T-cell (primary cell): Measurements from ENCODE around the gene OR8J3. TPM values are rescaled to one million over a fixed set of nuclear protein-coding genes. Genes with fewer than 3 reads are reported as not detected.

Experiments used
- ATAC-seq, 4 experiments: fragments of 200-7000 bp in 3 of 4; fragments of 150-1000 bp in 1 of 4; cut with Tn5 transposase; replicated peaks in 1 of 4; 1 replicate in 3 of 4; 2 replicates in 1 of 4; pipeline ENCODE4 v1.10.0; 2021; ENCODE audit warnings: moderate library complexity in 3 of 4, mild to moderate bottlenecking in 2 of 4, moderate number of reproducible peaks in 1 of 4
- CTCF ChIA-PET, 2 donors: fragments of 300-600 bp; sonication (Branson Sonifier 250); formaldehyde crosslinking; loops; one replicate each; lab custom pipeline; 2022; ENCODE audit warnings: antibody characterized with exemption in 2 of 2; lab: Charles Lee
- POLR2A ChIA-PET, 2 donors: fragments of 300-600 bp; sonication (Branson Sonifier 250); formaldehyde crosslinking; loops; one replicate each; lab custom pipeline; 2022; ENCODE audit warnings: antibody characterized with exemption in 2 of 2; lab: Charles Lee
- DNase-seq, 35 experiments: peaks; one replicate each; pipeline versions ENCODE4 v3.0.0 to v3.0.0-alpha.2; 2013 to 2023
- H3K27ac ChIP-seq: one replicate; pipeline ENCODE4 v1.5.1; 2013; ENCODE audit warnings: low read length
- H3K27me3 ChIP-seq, 2 experiments: replicated peaks in 1 of 2; 1 replicate in 1 of 2; 2 replicates in 1 of 2; pipeline versions ENCODE4 v1.6.1 to v1.7.0; 2013; ENCODE audit warnings: low read length in 1 of 2, mixed read lengths in 1 of 2; ENCODE audit not compliant: control insufficient read depth in 2 of 2, insufficient read depth in 2 of 2; ENCODE audit errors: extremely low read depth in 1 of 2
- H3K36me3 ChIP-seq, 2 donors: 1 replicate in 1 of 2; 2 replicates in 1 of 2; pipeline versions ENCODE4 v1.6.1 to v1.7.0; 2013; ENCODE audit warnings: low read length in 1 of 2; ENCODE audit not compliant: control insufficient read depth in 2 of 2, insufficient read depth in 1 of 2; ENCODE audit errors: extremely low read depth in 1 of 2
- H3K4me1 ChIP-seq, 2 experiments: 1 replicate in 1 of 2; 2 replicates in 1 of 2; pipeline versions ENCODE4 v1.6.1 to v1.7.0; 2013; ENCODE audit warnings: low read length in 2 of 2, mixed read lengths in 1 of 2; ENCODE audit not compliant: insufficient read depth in 2 of 2, control insufficient read depth in 1 of 2; ENCODE audit errors: extremely low read depth in 1 of 2
- H3K4me3 ChIP-seq, 2 donors: 1 replicate in 1 of 2; 2 replicates in 1 of 2; pipeline versions ENCODE4 v1.5.1 to v1.7.0; 2013; ENCODE audit warnings: mild to moderate bottlenecking in 2 of 2, low read length in 1 of 2, moderate library complexity in 1 of 2; ENCODE audit not compliant: control insufficient read depth in 1 of 2; ENCODE audit errors: extremely low read depth in 1 of 2
- H3K9me3 ChIP-seq: 2 replicates; pipeline ENCODE4 v1.7.0; 2013
- H3K27ac Mint-ChIP-seq, 2 donors: one replicate each; pipeline ENCODE4 v1.8.0; 2020 to 2021; ENCODE audit warnings: mild to moderate bottlenecking in 2 of 2, mixed read lengths in 2 of 2
- H3K27me3 Mint-ChIP-seq, 2 donors: one replicate each; pipeline ENCODE4 v1.8.0; 2021 to 2022; ENCODE audit warnings: mixed read lengths in 2 of 2
- H3K36me3 Mint-ChIP-seq: one replicate; pipeline ENCODE4 v1.8.0; 2021; ENCODE audit warnings: mixed read lengths
- H3K4me1 Mint-ChIP-seq, 3 donors: one replicate each; pipeline ENCODE4 v1.8.0; 2020 to 2022; ENCODE audit warnings: mixed read lengths in 3 of 3, mild to moderate bottlenecking in 1 of 3
- H3K4me3 Mint-ChIP-seq, 3 donors: one replicate each; pipeline ENCODE4 v1.8.0; 2020 to 2022; ENCODE audit warnings: mild to moderate bottlenecking in 3 of 3, mixed read lengths in 3 of 3, moderate library complexity in 3 of 3
- H3K9me3 Mint-ChIP-seq, 3 donors: one replicate each; pipeline ENCODE4 v1.8.0; 2020 to 2022; ENCODE audit warnings: mixed read lengths in 3 of 3
- WGBS: methylation state at CpG from one replicate; pipeline ENCODE4 v1.1.5; 2013; ENCODE audit warnings: missing lambda C conversion rate; ENCODE audit not compliant: insufficient coverage; 5-methylcytosine and 5-hydroxymethylcytosine counted together
- total RNA-seq, 35 experiments: library from RNA in 6 of 35; stranded (reverse) in 6 of 35; fragments of 120-200 nt in 1 of 35; gene quantifications; one replicate each; pipeline versions ENCODE4 v1.2.1 to v1.2.4 and lab custom pipeline; 2013 to 2026

The OR8J3 gene
- total RNA-seq = not detected
- total RNA-seq (2013) = not detected
- total RNA-seq (lab: John Stamatoyannopoulos, UW) = 0 reads per million in 29 experiments

GRCh38 chr11:56140151-56140661, at the start of gene OR8J3:
OR8J3 (minus strand) TSS chr11:56140201; CDS start chr11:56137718, 2,483 bp downstream.
- ATAC-seq (no peak), DNase-seq (no peak)
- Histone ChIP-seq H3K9me3 (no peaks in the 10 kb centered on the region), H3K4me1 (no peaks in the 10 kb centered on the region), H3K27me3 (no peaks in the 10 kb centered on the region), H3K36me3 (no peaks in the 10 kb centered on the region), H3K27ac (no peak within 1 kb of the TSS), H3K4me3 (no peak within 1 kb of the TSS)
- no peaks in the 10 kb centered on the region for H3K27me3 Mint-ChIP-seq
- ChIA-PET CTCF (no interaction called here), POLR2A (no interaction called here)
- H3K9me3 Mint-ChIP-seq = peaks cover 18 to 23% (median 23%) of the 10 kb centered on the region in 3 donors
- no peaks in the 10 kb centered on the region for H3K4me1 Mint-ChIP-seq
- H3K4me3 Mint-ChIP-seq = no peak within 1 kb of the TSS
- H3K27ac Mint-ChIP-seq = no peak within 1 kb of the TSS
- no peaks in the 10 kb centered on the region for H3K36me3 Mint-ChIP-seq

- Mint-ChIP-seq H3K27me3 (no peaks in the 10 kb centered on the region), H3K36me3 (no peaks in the 10 kb centered on the region)
- 90% methylated on average over 2 of the region's 3 CpGs for WGBS
Observed at GRCh38 chr11:56188602-56189001, 48.6 kb upstream of the OR8J3 start.

GRCh38 chr11:56183459-56183858, 43.5 kb upstream of the OR8J3 start:
- Mint-ChIP-seq H3K4me3 (no peak overlapping the region), H3K27me3 (no peaks in the 10 kb centered on the region), H3K4me1 (no peaks in the 10 kb centered on the region), H3K27ac (no peak overlapping the region), H3K9me3 (peaks cover 20 to 25% (median 22%) of the 10 kb centered on the region in 3 donors), H3K36me3 (no peaks in the 10 kb centered on the region)
- Histone ChIP-seq H3K27me3 (no peaks in the 10 kb centered on the region), H3K4me1 (no peaks in the 10 kb centered on the region), H3K4me3 (no peak overlapping the region), H3K36me3 (no peaks in the 10 kb centered on the region), H3K9me3 (peaks cover 5% of the 10 kb centered on the region), H3K27ac (no peak overlapping the region)
- ATAC-seq = no peak
- DNase-seq = no peak
- ChIA-PET CTCF (no interaction called here), POLR2A (no interaction called here)

More at GRCh38 chr11:56188602-56189001, 48.6 kb upstream of the OR8J3 start:
- Histone ChIP-seq H3K27me3 (no peaks in the 10 kb centered on the region), H3K27ac (no peak overlapping the region), H3K4me3 (no peak overlapping the region), H3K36me3 (no peaks in the 10 kb centered on the region), H3K4me1 (no peaks in the 10 kb centered on the region), H3K9me3 (peaks cover 4% of the 10 kb centered on the region)
- no peak for ATAC-seq
- no peaks in the 10 kb centered on the region for H3K4me1 Mint-ChIP-seq
- H3K9me3 Mint-ChIP-seq = peaks cover 12 to 25% (median 20%) of the 10 kb centered on the region in 3 donors
- no peak overlapping the region for H3K4me3 Mint-ChIP-seq
- ChIA-PET CTCF (no interaction called here), POLR2A (no interaction called here)
- no peak overlapping the region for H3K27ac Mint-ChIP-seq
- no peak for DNase-seq

- ChIA-PET POLR2A (no interaction called here), CTCF (no interaction called here)
- Histone ChIP-seq H3K4me1 (no peaks in the 10 kb centered on the region), H3K9me3 (peaks cover 7% of the 10 kb centered on the region), H3K27ac (no peak within 1 kb of the TSS), H3K36me3 (no peaks in the 10 kb centered on the region), H3K4me3 (no peak within 1 kb of the TSS), H3K27me3 (no peaks in the 10 kb centered on the region)
- Mint-ChIP-seq H3K4me3 (no peak within 1 kb of the TSS), H3K27me3 (no peaks in the 10 kb centered on the region), H3K27ac (no peak within 1 kb of the TSS), H3K4me1 (no peaks in the 10 kb centered on the region), H3K36me3 (no peaks in the 10 kb centered on the region), H3K9me3 (peaks cover 10 to 20% (median 12%) of the 10 kb centered on the region in 3 donors)
- no peak for DNase-seq
- no CpG with 5 or more reads among the region's 1 CpG for WGBS
- ATAC-seq = no peak
Observed at GRCh38 chr11:56176318-56176717, 36.3 kb upstream of the OR8J3 start, which contains the start of gene OR5J2. OR5J2 (plus strand) TSS chr11:56176618; CDS start chr11:56176618, 0 bp downstream.

GRCh38 chr11:56172256-56172830, 32.3 kb upstream of the OR8J3 start:
- no peaks in the 10 kb centered on the region for H3K4me1 Mint-ChIP-seq
- no peaks in the 10 kb centered on the region for H3K27me3 ChIP-seq
- H3K4me3 ChIP-seq = no peak overlapping the region
- H3K27ac ChIP-seq = no peak overlapping the region
- WGBS = no CpG with 5 or more reads among the region's 3 CpGs
- no peaks in the 10 kb centered on the region for H3K36me3 Mint-ChIP-seq
- no peaks in the 10 kb centered on the region for H3K27me3 Mint-ChIP-seq
- ChIA-PET CTCF (no interaction called here), POLR2A (no interaction called here)
- H3K9me3 Mint-ChIP-seq = peaks cover 12 to 16% (median 15%) of the 10 kb centered on the region in 3 donors
- DNase-seq = no peak
- H3K4me3 Mint-ChIP-seq = no peak overlapping the region
- H3K9me3 ChIP-seq = peaks cover 5% of the 10 kb centered on the region
- H3K27ac Mint-ChIP-seq = no peak overlapping the region
- no peaks in the 10 kb centered on the region for H3K4me1 ChIP-seq
- H3K36me3 ChIP-seq = no peaks in the 10 kb centered on the region
- ATAC-seq = no peak

GRCh38 chr11:56163804-56164203, 23.8 kb upstream of the OR8J3 start:
- no peak for DNase-seq
- Histone ChIP-seq H3K4me1 (no peaks in the 10 kb centered on the region), H3K27ac (no peak overlapping the region), H3K4me3 (no peak overlapping the region), H3K36me3 (no peaks in the 10 kb centered on the region), H3K9me3 (no peaks in the 10 kb centered on the region), H3K27me3 (no peaks in the 10 kb centered on the region)
- H3K27ac Mint-ChIP-seq = no peak overlapping the region
- peaks cover 10 to 26% (median 24%) of the 10 kb centered on the region in 3 donors for H3K9me3 Mint-ChIP-seq
- H3K36me3 Mint-ChIP-seq = no peaks in the 10 kb centered on the region
- WGBS = no CpG with 5 or more reads among the region's 3 CpGs
- CTCF ChIA-PET = no interaction called here
- H3K4me3 Mint-ChIP-seq = no peak overlapping the region
- ATAC-seq = no peak
- H3K27me3 Mint-ChIP-seq = no peaks in the 10 kb centered on the region
- H3K4me1 Mint-ChIP-seq = no peaks in the 10 kb centered on the region
- POLR2A ChIA-PET = no interaction called here
